Esophagus muscularis mucosa (tissue), 4 donors: ENCODE data around the gene TFIP11. TPM values are rescaled to one million over a fixed set of nuclear protein-coding genes. Genes with fewer than 3 reads are reported as not detected.

Experiments used
- DNase-seq: peaks from one replicate; pipeline ENCODE4 v3.0.0-alpha.2; 2017; ENCODE audit errors: extremely low spot score
- H3K27ac ChIP-seq, 4 donors: fragments of 200-600 bp; sonication (generic); replicated peaks in 1 of 4; 1 replicate in 3 of 4; 2 replicates in 1 of 4; pipeline ENCODE4 v1.5.1; 2016 to 2019; ENCODE audit warnings: mild to moderate bottlenecking in 1 of 4
- H3K27me3 ChIP-seq, 4 donors: fragments of 200-600 bp; sonication (generic); one replicate each; pipeline versions ENCODE4 v1.5.1 to v1.6.0; 2016 to 2019
- H3K36me3 ChIP-seq, 4 donors: fragments of 200-600 bp; sonication (generic); one replicate each; pipeline ENCODE4 v1.5.1; 2016 to 2019
- H3K4me1 ChIP-seq, 4 donors: fragments of 200-600 bp; sonication (generic); one replicate each; pipeline ENCODE4 v1.5.1; 2016 to 2019
- H3K4me3 ChIP-seq, 4 donors: fragments of 200-600 bp; sonication (generic); 1 replicate in 2 of 4; 2 replicates in 2 of 4; pipeline ENCODE4 v1.5.1; 2016 to 2019; ENCODE audit warnings: mild to moderate bottlenecking in 4 of 4, moderate library complexity in 1 of 4
- H3K9me3 ChIP-seq, 4 donors: fragments of 200-600 bp; sonication (generic); 1 replicate in 3 of 4; 2 replicates in 1 of 4; pipeline ENCODE4 v1.5.1; 2016 to 2019
- EP300 ChIP-seq: sonication (generic); formaldehyde crosslinking; IDR thresholded peaks from one replicate; pipeline ENCODE4 v1.6.1; 2017; ENCODE audit warnings: antibody characterized with exemption
- POLR2A ChIP-seq: fragments of 450-650 bp; IDR thresholded peaks from one replicate; pipeline ENCODE4 v1.6.1; 2017; ENCODE audit warnings: antibody characterized with exemption, moderate library complexity, mild to moderate bottlenecking, low read depth
- POLR2AphosphoS5 ChIP-seq, 2 donors: sonication (generic); formaldehyde crosslinking; IDR thresholded peaks; one replicate each; pipeline ENCODE4 v1.6.1; 2017; ENCODE audit warnings: antibody characterized with exemption in 2 of 2
- WGBS: methylation state at CpG from one replicate; pipeline ENCODE4 v1.1.5; 2018; 5-methylcytosine and 5-hydroxymethylcytosine counted together
- intact Hi-C: fragments of 100-400 bp; cut with DNase I; formaldehyde crosslinking; loops from one replicate; pipeline ENCODE4 v1.15.1; 2023
- total RNA-seq, 4 donors: library from RNA; depleted of rRNA; stranded (reverse); fragments of >200 nt; gene quantifications; one replicate each; pipeline versions ENCODE4 v1.1.0 to v1.2.1, GENCODE V29; 2016
- TF ChIP-seq, protein P1 (sequence below), 3 experiments: fragments of 200-600 bp in 2 of 3; fragments of 450-650 bp in 1 of 3; sonication (generic) in 2 of 3; IDR thresholded peaks; one replicate each; pipeline ENCODE4 v1.5.1; 2017 to 2019; ENCODE audit warnings: antibody characterized with exemption in 3 of 3, mild to moderate bottlenecking in 2 of 3, moderate library complexity in 1 of 3

TFIP11 gene
- total RNA-seq, 4 donors from 2014 or later = 17.9 to 23.5 (median 20.4) TPM

DNA sequence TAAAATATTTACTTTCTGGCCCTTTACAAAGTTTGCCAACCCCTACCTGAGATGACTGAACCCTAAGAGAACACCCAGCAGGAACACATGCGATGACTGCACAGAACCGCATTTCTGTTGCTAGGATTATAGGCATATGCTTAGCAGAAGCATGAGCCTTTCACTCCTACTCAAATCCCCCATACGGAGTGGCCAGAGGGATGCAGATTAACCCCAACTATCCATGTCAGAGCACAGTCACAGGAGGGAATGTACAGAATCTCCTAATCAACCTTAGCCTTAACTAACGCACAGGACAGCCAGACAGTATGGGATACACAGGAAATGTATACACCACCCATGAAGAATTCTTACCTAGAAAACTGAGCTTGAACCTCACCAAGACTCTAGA is 34.9 kb downstream of the TFIP11 start:
- H3K4me1 ChIP-seq = peaks cover 29 to 37% (median 33%) of the 10 kb centered on the region in 4 donors
- TF ChIP-seq, protein P1, sequence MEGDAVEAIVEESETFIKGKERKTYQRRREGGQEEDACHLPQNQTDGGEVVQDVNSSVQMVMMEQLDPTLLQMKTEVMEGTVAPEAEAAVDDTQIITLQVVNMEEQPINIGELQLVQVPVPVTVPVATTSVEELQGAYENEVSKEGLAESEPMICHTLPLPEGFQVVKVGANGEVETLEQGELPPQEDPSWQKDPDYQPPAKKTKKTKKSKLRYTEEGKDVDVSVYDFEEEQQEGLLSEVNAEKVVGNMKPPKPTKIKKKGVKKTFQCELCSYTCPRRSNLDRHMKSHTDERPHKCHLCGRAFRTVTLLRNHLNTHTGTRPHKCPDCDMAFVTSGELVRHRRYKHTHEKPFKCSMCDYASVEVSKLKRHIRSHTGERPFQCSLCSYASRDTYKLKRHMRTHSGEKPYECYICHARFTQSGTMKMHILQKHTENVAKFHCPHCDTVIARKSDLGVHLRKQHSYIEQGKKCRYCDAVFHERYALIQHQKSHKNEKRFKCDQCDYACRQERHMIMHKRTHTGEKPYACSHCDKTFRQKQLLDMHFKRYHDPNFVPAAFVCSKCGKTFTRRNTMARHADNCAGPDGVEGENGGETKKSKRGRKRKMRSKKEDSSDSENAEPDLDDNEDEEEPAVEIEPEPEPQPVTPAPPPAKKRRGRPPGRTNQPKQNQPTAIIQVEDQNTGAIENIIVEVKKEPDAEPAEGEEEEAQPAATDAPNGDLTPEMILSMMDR (IDR thresholded peaks at IDR 0.05) = no peak
- no peak for TF ChIP-seq EP300
- TF ChIP-seq POLR2AphosphoS5 (IDR thresholded peaks at IDR 0.05) = no peak
- no peak for TF ChIP-seq POLR2A
- 34% methylated on average over 4 of the region's 4 CpGs for WGBS
- DNase-seq = no peak
- no peak overlapping the region for H3K27ac ChIP-seq
- no peaks in the 10 kb centered on the region for H3K27me3 ChIP-seq
- peaks cover 40 to 64% (median 49%) of the 10 kb centered on the region in 4 donors for H3K36me3 ChIP-seq
- no peak overlapping the region for H3K4me3 ChIP-seq
- H3K9me3 ChIP-seq = no peaks in the 10 kb centered on the region
- intact Hi-C loops = no loop called here

DNA sequence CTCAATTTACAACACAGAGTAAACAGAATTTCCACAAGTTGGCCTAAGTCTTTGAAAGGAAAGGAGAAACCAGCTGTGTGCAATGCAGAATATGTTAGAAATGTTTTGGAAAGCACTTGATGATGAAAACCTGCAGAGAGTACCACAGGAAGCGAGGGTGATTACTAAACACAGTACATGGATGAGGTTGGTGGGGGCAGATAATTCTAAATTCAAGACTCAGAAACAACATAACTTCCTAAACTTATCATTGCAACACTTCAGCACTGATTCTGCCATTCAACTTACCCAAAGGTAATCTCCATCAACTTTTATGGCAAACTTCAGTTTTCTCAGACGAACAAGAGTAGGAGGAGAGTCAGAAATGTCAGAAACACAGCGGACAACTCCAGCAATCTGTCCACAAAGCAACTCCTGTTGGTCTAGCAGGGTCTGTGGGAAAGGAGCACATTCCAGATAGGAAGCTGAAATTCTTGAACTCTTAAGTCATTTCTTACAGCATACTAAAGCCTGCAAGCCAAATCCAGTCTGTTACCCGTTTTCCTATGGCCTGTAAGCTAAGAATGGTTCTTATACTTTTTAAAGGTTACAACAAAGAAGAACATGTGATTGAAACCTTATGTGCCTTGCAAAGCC is 35.5 kb downstream of the TFIP11 start:
- H3K36me3 ChIP-seq = peaks cover 45 to 70% (median 54%) of the 10 kb centered on the region in 4 donors
- intact Hi-C loops = no loop called here
- no peaks in the 10 kb centered on the region for H3K9me3 ChIP-seq
- no peak overlapping the region for H3K4me3 ChIP-seq
- no peak for TF ChIP-seq POLR2AphosphoS5 (IDR thresholded peaks at IDR 0.05)
- TF ChIP-seq, protein P1 (IDR thresholded peaks at IDR 0.05) = no peak
- no peak for TF ChIP-seq POLR2A
- no peak for TF ChIP-seq EP300
- peaks cover 25 to 32% (median 28%) of the 10 kb centered on the region in 4 donors for H3K4me1 ChIP-seq
- H3K27ac ChIP-seq = no peak overlapping the region
- no peaks in the 10 kb centered on the region for H3K27me3 ChIP-seq
- DNase-seq = no peak
- 83% methylated on average over 4 of the region's 4 CpGs for WGBS

DNA sequence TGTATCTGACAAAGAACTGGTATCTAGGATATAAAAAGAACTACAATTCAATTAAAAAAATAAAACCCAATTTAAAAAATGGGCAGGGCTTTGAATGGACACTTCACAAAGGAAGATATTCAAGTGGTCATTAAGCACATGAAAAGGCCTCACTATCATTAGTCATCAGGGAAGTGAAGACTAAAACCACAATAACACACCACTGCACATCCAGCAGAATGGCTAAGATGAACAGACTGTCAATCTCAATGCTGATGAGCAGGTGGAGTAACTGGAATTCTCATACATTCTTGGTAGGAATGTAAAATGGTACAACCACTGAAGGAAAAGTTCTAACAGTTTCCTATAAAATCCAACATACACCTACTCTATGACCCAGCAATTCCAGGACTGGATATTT is 37.6 kb downstream of the TFIP11 start:
- intact Hi-C loops = no loop called here

DNA sequence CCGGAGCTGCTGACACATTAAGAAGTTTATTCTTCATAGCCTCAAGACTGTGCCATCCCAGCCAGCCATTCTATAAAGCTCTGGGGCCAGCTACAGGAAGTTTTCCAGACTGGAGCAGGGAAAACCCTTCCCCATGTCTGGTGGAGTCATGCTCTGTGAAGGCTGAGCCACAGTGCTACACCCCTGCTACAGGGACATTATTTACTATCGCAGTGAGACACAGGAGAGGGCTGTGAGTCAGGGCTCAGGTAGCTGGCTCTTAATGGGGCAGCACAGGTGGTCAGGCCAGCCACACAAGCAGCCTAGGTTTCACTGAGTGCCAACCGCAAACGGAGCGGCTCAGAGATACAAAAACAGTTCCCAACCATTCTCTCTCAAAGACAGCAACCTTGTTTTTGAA is 40.8 kb downstream of the TFIP11 start:
- Histone ChIP-seq H3K27me3 (no peaks in the 10 kb centered on the region), H3K4me1 (no peaks in the 10 kb centered on the region), H3K9me3 (no peaks in the 10 kb centered on the region), H3K27ac (no peak overlapping the region), H3K36me3 (peaks cover 77 to 97% (median 90%) of the 10 kb centered on the region in 4 donors), H3K4me3 (no peak overlapping the region)
- WGBS = 90% methylated on average over 5 of the region's 5 CpGs
- no peak for TF ChIP-seq EP300
- TF ChIP-seq, protein P1 (IDR thresholded peaks at IDR 0.05) = no peak
- TF ChIP-seq POLR2AphosphoS5 (IDR thresholded peaks at IDR 0.05) = no peak
- no peak for TF ChIP-seq POLR2A
- intact Hi-C loops = no loop called here
- DNase-seq = no peak

More for the DNA sequence above, 37.6 kb downstream of the TFIP11 start:
- Histone ChIP-seq H3K27ac (no peak overlapping the region), H3K4me3 (no peak overlapping the region), H3K27me3 (no peaks in the 10 kb centered on the region), H3K9me3 (no peaks in the 10 kb centered on the region), H3K36me3 (peaks cover 63 to 85% (median 76%) of the 10 kb centered on the region in 4 donors), H3K4me1 (peaks cover 6 to 11% (median 7%) of the 10 kb centered on the region in 4 donors)
- DNase-seq = no peak
- TF ChIP-seq POLR2A (no peak), EP300 (no peak), POLR2AphosphoS5 (IDR thresholded peaks at IDR 0.05) (no peak)
- TF ChIP-seq, protein P1 (IDR thresholded peaks at IDR 0.05) = no peak

DNA sequence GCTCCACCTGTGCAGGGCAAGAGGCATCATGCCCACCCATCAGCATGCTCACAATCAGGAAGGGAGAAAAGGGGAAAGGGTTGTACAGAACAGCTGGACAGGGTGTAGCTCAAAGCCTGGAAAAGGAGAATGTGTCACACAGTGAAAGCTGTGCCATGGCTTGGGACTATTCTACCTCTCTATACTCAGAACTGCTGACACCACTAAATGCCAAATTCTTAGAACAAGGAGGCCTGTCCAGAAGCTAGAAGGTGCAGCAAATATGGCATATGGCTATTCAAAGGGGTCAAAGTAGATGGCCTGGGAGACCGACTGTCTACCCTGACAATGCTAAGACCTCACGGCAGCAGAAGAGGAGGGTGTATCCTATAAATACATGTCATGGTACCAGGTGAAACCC is 41.5 kb downstream of the TFIP11 start:
- intact Hi-C loops = no loop called here
- no peaks in the 10 kb centered on the region for H3K27me3 ChIP-seq
- H3K4me3 ChIP-seq = no peak overlapping the region
- H3K36me3 ChIP-seq = peaks cover 74 to 97% (median 89%) of the 10 kb centered on the region in 4 donors
- H3K4me1 ChIP-seq = no peaks in the 10 kb centered on the region
- DNase-seq = no peak
- WGBS = 87% methylated on average over 2 of the region's 2 CpGs
- TF ChIP-seq, protein P1 (IDR thresholded peaks at IDR 0.05) = no peak
- TF ChIP-seq EP300 = no peak
- no peak for TF ChIP-seq POLR2A
- TF ChIP-seq POLR2AphosphoS5 (IDR thresholded peaks at IDR 0.05) = no peak
- no peaks in the 10 kb centered on the region for H3K9me3 ChIP-seq
- H3K27ac ChIP-seq = no peak overlapping the region
